Neural cell (in vitro differentiated cells): ENCODE measurements around the gene LCN9. TPM values are rescaled to one million over a fixed set of nuclear protein-coding genes. Genes with fewer than 3 reads are reported as not detected.

Experiments
- H2AFZ ChIP-seq: fragments of 200-600, 300-800 bp; sonication (generic), shearing (Covaris generic); 2 replicates; pipeline ENCODE4 v1.6.0; 2014; ENCODE audit warnings: low read depth, mild to moderate bottlenecking, antibody characterized with exemption, low read length, moderate library complexity
- H3F3A ChIP-seq: fragments of 200-600 bp; shearing (Covaris generic); 2 replicates; pipeline ENCODE4 v1.6.1; 2016; ENCODE audit warnings: mild to moderate bottlenecking, moderate library complexity, mixed read lengths, antibody characterized with exemption, low read length; ENCODE audit not compliant: insufficient read depth, poor library complexity, severe bottlenecking
- H3K27ac ChIP-seq: fragments of 200-600, 300-800 bp; sonication (generic), shearing (Covaris generic); 2 replicates; pipeline ENCODE4 v1.5.1; 2014; ENCODE audit warnings: mild to moderate bottlenecking, low read length, moderate library complexity
- H3K27me3 ChIP-seq: fragments of 300-800, 200-600 bp; sonication (generic), shearing (Covaris generic); 2 replicates; pipeline ENCODE4 v1.6.0; 2014; ENCODE audit warnings: mild to moderate bottlenecking, low read depth, low read length, moderate library complexity; ENCODE audit not compliant: insufficient read depth
- H3K36me3 ChIP-seq: fragments of 300-800, 200-600 bp; sonication (generic), shearing (Covaris generic); 2 replicates; pipeline ENCODE4 v1.5.1; 2014; ENCODE audit warnings: mild to moderate bottlenecking, antibody characterized with exemption, low read length, moderate library complexity; ENCODE audit not compliant: insufficient read depth
- H3K4me2 ChIP-seq: fragments of 300-800, 200-600 bp; sonication (generic), shearing (Covaris generic); 2 replicates; pipeline ENCODE4 v1.6.0; 2014; ENCODE audit warnings: mild to moderate bottlenecking, low read length
- H3K4me3 ChIP-seq: fragments of 300-800, 200-600 bp; sonication (generic), shearing (Covaris generic); 2 replicates; pipeline ENCODE4 v1.5.1; 2014; ENCODE audit warnings: mild to moderate bottlenecking, low read length, moderate library complexity
- H3K79me2 ChIP-seq: fragments of 200-600 bp; shearing (Covaris generic); replicated peaks from 2 replicates; pipeline ENCODE4 v1.6.0; 2014; ENCODE audit warnings: mild to moderate bottlenecking, low read length, moderate library complexity; ENCODE audit not compliant: insufficient read depth
- H3K9ac ChIP-seq: fragments of 300-800, 200-600 bp; sonication (generic), shearing (Covaris generic); 2 replicates; pipeline ENCODE4 v1.6.1; 2016; ENCODE audit warnings: mild to moderate bottlenecking, low read length, mixed read lengths
- H3K9me2 ChIP-seq: fragments of 200-600 bp; shearing (Covaris generic); 2 replicates; pipeline ENCODE4 v1.6.1; 2016; ENCODE audit warnings: mild to moderate bottlenecking, low read length, mixed read lengths; ENCODE audit not compliant: insufficient read depth
- H3K9me3 ChIP-seq: fragments of 200-600, 300-800 bp; sonication (generic), shearing (Covaris generic); 2 replicates; pipeline ENCODE4 v1.6.1; 2016; ENCODE audit warnings: mild to moderate bottlenecking, mixed run types, low read length, moderate library complexity, mixed read lengths
- H4K20me1 ChIP-seq: fragments of 200-600 bp; shearing (Covaris generic); 2 replicates; pipeline ENCODE4 v1.6.1; 2016; ENCODE audit warnings: mild to moderate bottlenecking, mixed run types; ENCODE audit not compliant: insufficient read depth
- EP300 ChIP-seq: fragments of 450-650 bp; conservative IDR thresholded peaks from 2 replicates; pipeline ENCODE4 v1.6.1; 2014; ENCODE audit warnings: antibody characterized with exemption, mild to moderate bottlenecking, moderate library complexity; ENCODE audit not compliant: poor library complexity, severe bottlenecking
- EZH2 ChIP-seq: fragments of 200-600, 300-800 bp; shearing (Covaris generic), sonication (generic); IDR thresholded peaks from 2 replicates; pipeline ENCODE4 v1.6.1; 2014; ENCODE audit warnings: antibody characterized with exemption, low read length, borderline replicate concordance, mild to moderate bottlenecking; ENCODE audit not compliant: insufficient read depth, poor library complexity, severe bottlenecking
- MXI1 ChIP-seq: fragments of 450-650 bp; conservative IDR thresholded peaks from 2 replicates; pipeline ENCODE4 v1.6.1; 2014; ENCODE audit warnings: antibody characterized with exemption, mild to moderate bottlenecking; ENCODE audit not compliant: poor library complexity, severe bottlenecking
- POLR2AphosphoS5 ChIP-seq: IDR thresholded peaks from 2 replicates; pipeline ENCODE4 v1.6.1; 2012
- RAD21 ChIP-seq: fragments of 450-650 bp; conservative IDR thresholded peaks from 2 replicates; pipeline ENCODE4 v1.6.1; 2014; ENCODE audit warnings: antibody characterized with exemption, mild to moderate bottlenecking, moderate library complexity
- SMC3 ChIP-seq: fragments of 450-650 bp; conservative IDR thresholded peaks from 2 replicates; pipeline ENCODE4 v1.6.1; 2014; ENCODE audit warnings: antibody characterized with exemption, mild to moderate bottlenecking, moderate library complexity; ENCODE audit not compliant: poor library complexity
- TAF1 ChIP-seq: IDR thresholded peaks from 2 replicates; pipeline ENCODE4 v1.6.1; 2012; ENCODE audit warnings: low read depth
- polyA plus RNA-seq: library from polyadenylated mRNA; depleted of rRNA; stranded (reverse); fragments of >200 nt; gene quantifications from 2 replicates; pipeline ENCODE4 v1.2.3, GENCODE V29; 2014
- TF ChIP-seq, protein P1 (sequence below): IDR thresholded peaks from 2 replicates; pipeline ENCODE4 v1.6.1; 2012; ENCODE audit warnings: borderline replicate concordance
- TF ChIP-seq, protein P2 (sequence below): fragments of 450-650 bp; IDR thresholded peaks from 2 replicates; pipeline ENCODE4 v1.5.1; 2014; ENCODE audit warnings: antibody characterized with exemption, mild to moderate bottlenecking, moderate library complexity; ENCODE audit not compliant: poor library complexity, severe bottlenecking

LCN9 gene
- polyA plus RNA-seq, 1 donor from 2014 or later = 2.5 TPM

DNA sequence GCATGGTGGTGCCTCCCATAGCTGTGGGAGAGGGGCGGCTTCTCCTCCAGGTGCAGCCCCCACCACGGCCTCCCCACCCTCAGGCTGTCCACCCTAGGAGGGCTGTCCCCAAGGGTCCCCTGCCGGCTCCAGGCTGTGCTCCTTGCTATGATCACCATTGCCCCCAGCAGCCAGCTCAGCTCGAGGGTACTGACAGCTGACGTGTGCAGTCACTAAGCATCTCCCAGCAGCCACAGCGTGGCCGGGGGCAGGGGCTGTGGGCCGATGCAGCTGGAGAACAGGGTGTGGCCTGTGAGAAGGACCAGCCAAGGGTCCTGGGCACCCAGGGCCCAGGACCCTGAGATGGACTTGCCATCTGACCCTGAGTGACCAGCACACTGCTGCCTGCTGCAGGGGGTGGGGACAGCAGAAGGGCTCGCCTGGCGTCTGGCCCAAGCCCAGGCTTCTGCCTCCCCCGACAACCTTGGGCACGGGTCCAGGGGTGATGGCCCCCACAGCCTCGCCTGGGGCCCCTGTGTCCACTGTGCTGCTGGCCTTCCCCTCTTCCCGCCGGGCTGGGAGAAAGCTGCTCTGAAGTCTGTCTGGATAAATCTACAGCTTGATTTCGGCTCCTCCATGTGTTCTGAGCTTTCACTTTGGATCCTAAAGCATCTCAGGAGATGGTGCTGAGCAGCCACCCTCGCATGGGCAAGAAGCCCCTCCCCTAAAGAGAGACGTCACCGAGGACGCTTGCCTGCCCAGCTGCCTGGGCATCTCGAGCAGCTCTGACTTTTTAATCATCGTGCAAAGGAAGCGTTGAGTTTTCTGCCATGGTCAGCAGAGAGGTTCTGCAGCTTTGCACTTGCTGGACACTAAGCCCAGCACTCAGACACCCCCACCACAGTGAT is 44.4 kb downstream of the LCN9 start:
- Histone ChIP-seq H3K9me2 (no peaks in the 10 kb centered on the region), H4K20me1 (no peaks in the 10 kb centered on the region), H3K36me3 (no peaks in the 10 kb centered on the region), H3K79me2 (no peaks in the 10 kb centered on the region), H3K27ac (no peak overlapping the region), H3K4me3 (no peak overlapping the region), H2AFZ (no peak overlapping the region), H3K4me2 (no peak overlapping the region), H3K9me3 (no peaks in the 10 kb centered on the region), H3K27me3 (peaks cover 3% of the 10 kb centered on the region), H3F3A (no peaks in the 10 kb centered on the region), H3K9ac (no peak overlapping the region)
- TF ChIP-seq MXI1 = no peak
- TF ChIP-seq, protein P1, sequence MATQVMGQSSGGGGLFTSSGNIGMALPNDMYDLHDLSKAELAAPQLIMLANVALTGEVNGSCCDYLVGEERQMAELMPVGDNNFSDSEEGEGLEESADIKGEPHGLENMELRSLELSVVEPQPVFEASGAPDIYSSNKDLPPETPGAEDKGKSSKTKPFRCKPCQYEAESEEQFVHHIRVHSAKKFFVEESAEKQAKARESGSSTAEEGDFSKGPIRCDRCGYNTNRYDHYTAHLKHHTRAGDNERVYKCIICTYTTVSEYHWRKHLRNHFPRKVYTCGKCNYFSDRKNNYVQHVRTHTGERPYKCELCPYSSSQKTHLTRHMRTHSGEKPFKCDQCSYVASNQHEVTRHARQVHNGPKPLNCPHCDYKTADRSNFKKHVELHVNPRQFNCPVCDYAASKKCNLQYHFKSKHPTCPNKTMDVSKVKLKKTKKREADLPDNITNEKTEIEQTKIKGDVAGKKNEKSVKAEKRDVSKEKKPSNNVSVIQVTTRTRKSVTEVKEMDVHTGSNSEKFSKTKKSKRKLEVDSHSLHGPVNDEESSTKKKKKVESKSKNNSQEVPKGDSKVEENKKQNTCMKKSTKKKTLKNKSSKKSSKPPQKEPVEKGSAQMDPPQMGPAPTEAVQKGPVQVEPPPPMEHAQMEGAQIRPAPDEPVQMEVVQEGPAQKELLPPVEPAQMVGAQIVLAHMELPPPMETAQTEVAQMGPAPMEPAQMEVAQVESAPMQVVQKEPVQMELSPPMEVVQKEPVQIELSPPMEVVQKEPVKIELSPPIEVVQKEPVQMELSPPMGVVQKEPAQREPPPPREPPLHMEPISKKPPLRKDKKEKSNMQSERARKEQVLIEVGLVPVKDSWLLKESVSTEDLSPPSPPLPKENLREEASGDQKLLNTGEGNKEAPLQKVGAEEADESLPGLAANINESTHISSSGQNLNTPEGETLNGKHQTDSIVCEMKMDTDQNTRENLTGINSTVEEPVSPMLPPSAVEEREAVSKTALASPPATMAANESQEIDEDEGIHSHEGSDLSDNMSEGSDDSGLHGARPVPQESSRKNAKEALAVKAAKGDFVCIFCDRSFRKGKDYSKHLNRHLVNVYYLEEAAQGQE = no peak
- TF ChIP-seq RAD21 = no peak
- TF ChIP-seq TAF1 = no peak
- TF ChIP-seq SMC3 = no peak
- TF ChIP-seq, protein P2, sequence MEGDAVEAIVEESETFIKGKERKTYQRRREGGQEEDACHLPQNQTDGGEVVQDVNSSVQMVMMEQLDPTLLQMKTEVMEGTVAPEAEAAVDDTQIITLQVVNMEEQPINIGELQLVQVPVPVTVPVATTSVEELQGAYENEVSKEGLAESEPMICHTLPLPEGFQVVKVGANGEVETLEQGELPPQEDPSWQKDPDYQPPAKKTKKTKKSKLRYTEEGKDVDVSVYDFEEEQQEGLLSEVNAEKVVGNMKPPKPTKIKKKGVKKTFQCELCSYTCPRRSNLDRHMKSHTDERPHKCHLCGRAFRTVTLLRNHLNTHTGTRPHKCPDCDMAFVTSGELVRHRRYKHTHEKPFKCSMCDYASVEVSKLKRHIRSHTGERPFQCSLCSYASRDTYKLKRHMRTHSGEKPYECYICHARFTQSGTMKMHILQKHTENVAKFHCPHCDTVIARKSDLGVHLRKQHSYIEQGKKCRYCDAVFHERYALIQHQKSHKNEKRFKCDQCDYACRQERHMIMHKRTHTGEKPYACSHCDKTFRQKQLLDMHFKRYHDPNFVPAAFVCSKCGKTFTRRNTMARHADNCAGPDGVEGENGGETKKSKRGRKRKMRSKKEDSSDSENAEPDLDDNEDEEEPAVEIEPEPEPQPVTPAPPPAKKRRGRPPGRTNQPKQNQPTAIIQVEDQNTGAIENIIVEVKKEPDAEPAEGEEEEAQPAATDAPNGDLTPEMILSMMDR = no peak
- TF ChIP-seq POLR2AphosphoS5 = no peak
- TF ChIP-seq EZH2 = no peak
- no peak for TF ChIP-seq EP300

DNA sequence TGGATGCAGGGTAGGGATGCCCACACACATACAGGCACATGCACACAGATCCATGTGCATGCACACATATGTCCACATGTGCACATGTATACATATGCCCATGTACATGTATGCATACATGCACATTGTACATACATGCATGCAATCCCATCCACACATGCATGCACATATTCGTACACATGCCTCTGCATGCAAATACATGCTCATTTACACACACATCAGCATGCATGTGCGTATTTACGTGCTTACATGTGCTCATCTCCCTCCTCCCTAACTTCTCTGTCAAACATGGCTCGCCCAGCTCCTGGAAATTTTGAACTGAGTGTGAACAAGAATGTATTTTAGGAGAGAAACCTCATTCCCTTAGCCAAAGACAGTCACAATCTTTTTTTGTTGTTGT is 45.1 kb downstream of the LCN9 start:
- H3K4me3 ChIP-seq = no peak overlapping the region
- no peak for TF ChIP-seq RAD21
- no peak for TF ChIP-seq EZH2
- no peak for TF ChIP-seq SMC3
- no peak for TF ChIP-seq TAF1
- no peak for TF ChIP-seq POLR2AphosphoS5
- TF ChIP-seq, protein P2 = no peak
- no peak for TF ChIP-seq MXI1
- TF ChIP-seq, protein P1 = no peak
- no peak for TF ChIP-seq EP300
- no peak overlapping the region for H3K27ac ChIP-seq
- H3K9me2 ChIP-seq = no peaks in the 10 kb centered on the region
- peaks cover 10% of the 10 kb centered on the region for H3K27me3 ChIP-seq
- no peak overlapping the region for H3K4me2 ChIP-seq
- H4K20me1 ChIP-seq = no peaks in the 10 kb centered on the region
- H3K9ac ChIP-seq = no peak overlapping the region
- no peaks in the 10 kb centered on the region for H3F3A ChIP-seq
- H3K36me3 ChIP-seq = no peaks in the 10 kb centered on the region
- H3K9me3 ChIP-seq = no peaks in the 10 kb centered on the region
- no peak overlapping the region for H2AFZ ChIP-seq
- H3K79me2 ChIP-seq = no peaks in the 10 kb centered on the region
